Chondrocyte (in vitro differentiated cells): ENCODE data around the gene RAP2A. TPM values are rescaled to one million over a fixed set of nuclear protein-coding genes. Genes with fewer than 3 reads are reported as not detected.
A peak's percentile ranks its signal among the peaks of the same experiment; 100 is the strongest.

ENCODE experiments used
- DNase-seq: peaks from one replicate; pipeline ENCODE4 v3.0.0; 2021; ENCODE audit warnings: mixed read lengths, low spot score
- H3K27ac Mint-ChIP-seq: one replicate; pipeline ENCODE4 v1.8.0; 2021; ENCODE audit warnings: mild to moderate bottlenecking, moderate library complexity, mixed read lengths; ENCODE audit not compliant: unreplicated experiment
- H3K27me3 Mint-ChIP-seq: 2 replicates; pipeline ENCODE4 v1.8.0; 2021; ENCODE audit warnings: low read depth, mixed read lengths
- H3K36me3 Mint-ChIP-seq: 2 replicates; pipeline ENCODE4 v1.8.0; 2021; ENCODE audit warnings: low read depth, mixed read lengths
- H3K4me1 Mint-ChIP-seq: 2 replicates; pipeline ENCODE4 v1.8.0; 2021; ENCODE audit warnings: low read depth, mild to moderate bottlenecking, mixed read lengths
- H3K4me3 Mint-ChIP-seq: one replicate; pipeline ENCODE4 v1.8.0; 2021; ENCODE audit warnings: mild to moderate bottlenecking, moderate library complexity, mixed read lengths; ENCODE audit not compliant: unreplicated experiment
- H3K9me3 Mint-ChIP-seq: 2 replicates; pipeline ENCODE4 v1.8.0; 2021; ENCODE audit warnings: low read depth, mixed read lengths
- long read RNA-seq: library from polyadenylated mRNA; stranded (forward); transcript quantifications from one replicate; pipeline ENCODE4 v2.0.0, GENCODE V29; 2021
- total RNA-seq: library from RNA; stranded (reverse); gene quantifications from 3 replicates; pipeline ENCODE4 v1.2.1, GENCODE V29; 2021
- TF ChIP-seq, protein P1 (sequence below): fragments of 200-600 bp; sonication (generic); IDR thresholded peaks from 2 replicates; pipeline ENCODE4 v1.5.0; 2021; ENCODE audit warnings: antibody characterized with exemption, mild to moderate bottlenecking, moderate library complexity

The RAP2A gene
- 45.3 to 51.9 TPM (median 48.0 TPM) in 3 replicates for total RNA-seq
- long read RNA-seq, full-length matches to known transcripts = 50 of 61 reads
- long read RNA-seq, partial matches to known transcripts = 0 of 61 reads
- long read RNA-seq, other reads (novel, unspliced or antisense) = 11 of 61 reads

DNA sequence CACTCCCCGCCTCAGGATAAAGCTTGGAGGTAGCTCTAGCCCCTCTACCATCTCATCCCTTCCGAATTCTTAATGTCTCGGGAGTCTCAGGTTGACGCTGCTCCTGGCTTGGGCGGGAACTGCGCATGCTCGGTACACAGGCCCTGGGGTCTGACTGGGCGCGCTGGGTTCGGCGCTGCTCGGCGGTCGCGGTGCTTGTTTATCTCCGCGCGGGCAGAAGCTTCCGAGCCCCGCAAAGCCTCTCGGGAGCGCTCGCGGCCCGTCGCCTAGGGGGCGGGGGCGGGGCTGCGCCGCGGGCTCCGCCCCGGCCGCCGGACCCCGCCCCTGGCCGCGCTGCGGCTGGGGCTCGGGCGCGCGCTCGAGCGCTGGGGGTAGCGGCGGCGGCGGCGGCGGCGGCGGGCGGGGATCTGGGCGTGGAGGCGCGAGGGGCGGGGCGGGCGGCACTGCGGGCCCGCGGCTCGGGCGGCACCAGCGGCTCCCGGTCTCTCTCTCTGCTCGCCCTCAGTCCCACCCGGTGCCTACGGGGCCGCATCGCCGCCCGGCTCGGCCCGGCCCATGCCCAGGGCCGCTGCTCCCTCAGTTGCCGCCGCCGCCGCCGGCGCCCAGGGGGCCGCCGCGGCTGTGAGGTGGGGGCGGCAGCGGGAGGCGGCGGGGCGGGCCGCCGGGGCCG lies at the start of gene RAP2A:
Gene RAP2A (plus strand): TSS at position 443 of the 670 bp plus-strand sequence. CDS start 302 bp downstream, outside the sequence.
- TF ChIP-seq, protein P1, sequence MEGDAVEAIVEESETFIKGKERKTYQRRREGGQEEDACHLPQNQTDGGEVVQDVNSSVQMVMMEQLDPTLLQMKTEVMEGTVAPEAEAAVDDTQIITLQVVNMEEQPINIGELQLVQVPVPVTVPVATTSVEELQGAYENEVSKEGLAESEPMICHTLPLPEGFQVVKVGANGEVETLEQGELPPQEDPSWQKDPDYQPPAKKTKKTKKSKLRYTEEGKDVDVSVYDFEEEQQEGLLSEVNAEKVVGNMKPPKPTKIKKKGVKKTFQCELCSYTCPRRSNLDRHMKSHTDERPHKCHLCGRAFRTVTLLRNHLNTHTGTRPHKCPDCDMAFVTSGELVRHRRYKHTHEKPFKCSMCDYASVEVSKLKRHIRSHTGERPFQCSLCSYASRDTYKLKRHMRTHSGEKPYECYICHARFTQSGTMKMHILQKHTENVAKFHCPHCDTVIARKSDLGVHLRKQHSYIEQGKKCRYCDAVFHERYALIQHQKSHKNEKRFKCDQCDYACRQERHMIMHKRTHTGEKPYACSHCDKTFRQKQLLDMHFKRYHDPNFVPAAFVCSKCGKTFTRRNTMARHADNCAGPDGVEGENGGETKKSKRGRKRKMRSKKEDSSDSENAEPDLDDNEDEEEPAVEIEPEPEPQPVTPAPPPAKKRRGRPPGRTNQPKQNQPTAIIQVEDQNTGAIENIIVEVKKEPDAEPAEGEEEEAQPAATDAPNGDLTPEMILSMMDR = peak; percentile 28
- H3K4me3 Mint-ChIP-seq = peak within 1 kb of the TSS; percentile 94
- no peaks in the 10 kb centered on the region for H3K36me3 Mint-ChIP-seq
- H3K27ac Mint-ChIP-seq = peak within 1 kb of the TSS; percentile 100
- no peaks in the 10 kb centered on the region for H3K9me3 Mint-ChIP-seq
- peaks cover 43% of the 10 kb centered on the region for H3K4me1 Mint-ChIP-seq
- DNase-seq = peak; percentile 96
- no peaks in the 10 kb centered on the region for H3K27me3 Mint-ChIP-seq

DNA sequence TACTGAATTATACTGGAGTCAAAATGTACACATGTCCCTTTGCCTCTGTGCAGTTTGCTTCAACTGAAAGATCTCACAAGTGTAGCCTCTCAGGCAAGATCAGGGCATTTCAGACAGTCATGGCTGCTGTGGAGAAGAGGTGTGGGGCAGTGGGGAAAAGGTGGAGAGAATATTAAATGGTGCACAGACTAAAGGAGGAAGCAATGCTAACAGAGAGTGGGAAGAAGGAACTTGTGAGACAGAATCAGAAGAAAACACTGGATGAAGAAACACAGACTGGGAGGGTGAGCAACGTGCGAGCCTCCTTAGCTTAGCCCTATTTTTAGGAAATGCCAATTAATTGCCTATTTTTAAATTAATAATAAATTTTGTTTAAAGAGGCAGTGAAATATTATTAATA lies 49.6 kb upstream of the RAP2A start:
- H3K27ac Mint-ChIP-seq = peak overlapping the region; percentile 8

DNA sequence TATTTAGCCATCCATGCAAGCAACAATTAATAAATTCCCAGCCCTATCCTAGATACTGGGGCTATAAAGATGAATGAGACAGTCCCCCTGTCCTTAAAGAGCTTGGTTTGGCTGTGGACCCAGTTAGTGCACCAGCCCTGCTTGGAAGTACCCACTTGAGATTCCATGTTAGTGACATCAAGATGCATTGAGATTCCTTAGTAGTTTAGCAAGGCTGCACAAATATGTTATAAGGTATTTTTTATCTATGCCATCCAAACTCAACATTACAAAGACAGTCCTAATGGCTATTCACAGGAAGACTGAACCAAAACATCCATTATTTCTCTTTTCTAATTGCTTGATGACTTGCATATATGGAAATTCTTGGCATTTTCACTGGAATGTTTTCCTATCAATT lies 48.8 kb upstream of the RAP2A start:
- DNase-seq = no peak
- TF ChIP-seq, protein P1 = no peak
- Mint-ChIP-seq H3K36me3 (peaks cover 25% of the 10 kb centered on the region), H3K4me3 (no peak overlapping the region), H3K27me3 (no peaks in the 10 kb centered on the region), H3K27ac (peak overlapping the region; percentile 51), H3K9me3 (no peaks in the 10 kb centered on the region), H3K4me1 (peaks cover 22% of the 10 kb centered on the region)

More for the DNA sequence above, 49.6 kb upstream of the RAP2A start:
- H3K36me3 Mint-ChIP-seq = peaks cover 25% of the 10 kb centered on the region
- no peak for DNase-seq
- no peak overlapping the region for H3K4me3 Mint-ChIP-seq
- H3K27me3 Mint-ChIP-seq = no peaks in the 10 kb centered on the region
- TF ChIP-seq, protein P1 = no peak
- H3K9me3 Mint-ChIP-seq = no peaks in the 10 kb centered on the region
- H3K4me1 Mint-ChIP-seq = peaks cover 22% of the 10 kb centered on the region

DNA sequence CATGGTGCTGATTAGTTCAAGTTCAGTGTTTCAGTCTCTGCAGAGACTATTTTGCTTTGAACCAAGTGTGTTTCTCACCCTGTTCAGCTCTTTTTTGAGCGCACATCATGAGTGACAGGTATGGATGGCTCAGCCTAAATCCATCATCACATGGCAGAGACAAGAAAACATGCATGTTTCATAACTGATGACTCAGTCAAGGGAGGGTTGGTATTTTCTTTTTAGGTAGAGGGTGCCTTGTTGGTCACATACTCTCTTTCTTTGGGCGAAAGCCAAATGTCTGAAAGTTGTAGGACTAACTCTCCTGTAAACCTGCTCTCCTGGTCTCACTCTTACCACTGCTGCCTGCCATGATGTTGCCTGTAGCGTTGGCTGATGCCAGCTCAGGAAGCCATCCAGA lies 48.1 kb upstream of the RAP2A start:
- no peak for DNase-seq

DNA sequence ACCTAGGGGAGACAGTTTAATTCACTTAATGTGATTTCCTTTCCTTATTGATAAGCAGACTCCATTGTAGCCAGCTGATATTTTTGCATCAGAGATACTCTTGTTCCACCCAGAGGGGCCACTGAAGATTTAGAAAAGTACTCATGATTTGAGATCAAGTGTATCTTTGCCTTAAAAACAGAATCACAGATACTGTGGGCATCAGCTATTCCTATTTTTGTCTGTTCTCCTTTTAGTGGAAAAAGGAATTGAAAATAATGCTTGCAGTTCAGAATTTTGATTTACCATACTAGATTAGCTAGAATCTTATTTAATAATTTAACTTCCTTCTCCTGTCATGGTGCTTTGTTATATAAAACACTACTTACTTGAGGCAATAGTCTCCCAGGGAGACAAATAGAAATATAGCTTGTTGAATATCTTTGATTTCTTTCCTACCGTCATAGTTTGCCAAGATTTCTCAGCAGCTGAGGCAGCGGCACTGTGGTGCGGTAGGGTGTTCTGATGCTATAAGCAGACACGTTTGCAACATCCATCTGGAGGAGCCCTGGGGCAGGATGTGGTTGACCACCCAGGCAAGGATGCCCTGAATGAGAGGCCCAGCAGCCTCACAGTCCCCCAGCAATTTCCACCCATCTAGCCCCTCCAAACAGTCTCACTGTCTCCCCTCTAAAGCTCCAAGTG lies 47.0 kb upstream of the RAP2A start:
- peaks cover 16% of the 10 kb centered on the region for H3K36me3 Mint-ChIP-seq
- no peaks in the 10 kb centered on the region for H3K27me3 Mint-ChIP-seq
- no peaks in the 10 kb centered on the region for H3K9me3 Mint-ChIP-seq
- TF ChIP-seq, protein P1 = no peak
- no peak overlapping the region for H3K4me3 Mint-ChIP-seq
- H3K27ac Mint-ChIP-seq = no peak overlapping the region
- DNase-seq = no peak
- H3K4me1 Mint-ChIP-seq = peaks cover 34% of the 10 kb centered on the region

More for the DNA sequence above, 48.1 kb upstream of the RAP2A start:
- peaks cover 23% of the 10 kb centered on the region for H3K4me1 Mint-ChIP-seq
- H3K9me3 Mint-ChIP-seq = no peaks in the 10 kb centered on the region
- H3K27ac Mint-ChIP-seq = no peak overlapping the region
- TF ChIP-seq, protein P1 = no peak
- H3K36me3 Mint-ChIP-seq = peaks cover 20% of the 10 kb centered on the region
- H3K27me3 Mint-ChIP-seq = no peaks in the 10 kb centered on the region
- no peak overlapping the region for H3K4me3 Mint-ChIP-seq
